GM20431 (cell line): ENCODE data around the gene CCDC86.

Experiments used
- in situ Hi-C: fragments of 300-500 bp; cut with MseI, MboI; formaldehyde crosslinking; loops from one replicate; pipeline ENCODE4 v1.15.0; 2020; ENCODE audit warnings: low sequenced_read_pairs; ENCODE audit not compliant: unreplicated experiment

CCDC86 gene

DNA sequence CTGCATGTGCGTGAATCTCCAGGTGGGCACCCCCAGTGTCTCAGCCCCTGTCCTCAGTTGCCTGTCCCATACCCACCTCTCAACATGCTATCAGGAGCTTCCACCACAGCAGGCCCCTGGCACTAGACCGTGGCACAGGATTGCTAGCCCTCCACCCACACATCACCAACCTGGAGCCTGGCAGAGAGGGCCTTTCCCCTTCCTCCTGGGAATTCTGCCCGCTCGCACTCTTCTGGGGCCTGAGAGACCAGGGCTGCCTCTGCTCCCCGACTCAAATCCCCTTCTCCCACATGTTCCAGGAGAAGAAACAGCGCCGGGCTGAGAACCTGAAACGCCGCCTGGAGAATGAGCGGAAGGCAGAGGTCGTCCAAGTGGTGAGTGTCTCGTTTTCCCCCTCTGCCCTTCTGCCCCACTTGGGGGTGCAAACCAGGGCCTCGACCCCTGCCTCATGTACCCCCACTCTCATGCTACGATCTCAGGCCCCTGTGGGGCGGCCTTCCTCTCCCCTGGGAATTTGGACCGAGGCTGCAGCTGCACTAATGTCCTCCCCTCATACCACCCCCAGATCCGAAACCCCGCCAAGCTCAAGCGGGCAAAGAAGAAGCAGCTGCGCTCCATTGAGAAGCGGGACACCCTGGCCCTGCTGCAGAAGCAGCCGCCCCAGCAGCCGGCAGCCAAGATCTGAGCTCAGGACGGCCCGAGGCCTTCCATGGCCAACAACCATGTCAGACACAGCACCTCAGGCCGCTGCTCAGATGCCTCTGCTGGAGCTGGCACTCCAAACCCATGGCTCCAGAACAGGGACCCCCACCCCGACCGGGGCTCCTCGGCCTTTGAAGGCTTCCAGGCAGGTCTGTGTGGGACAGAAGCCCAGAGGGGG, 8.0 kb downstream of the CCDC86 start:
- in situ Hi-C loops: loop anchor here (25.0 kb wide), 1 partner anchor 337 kb away; no protein-coding TSS in a partner anchor

DNA sequence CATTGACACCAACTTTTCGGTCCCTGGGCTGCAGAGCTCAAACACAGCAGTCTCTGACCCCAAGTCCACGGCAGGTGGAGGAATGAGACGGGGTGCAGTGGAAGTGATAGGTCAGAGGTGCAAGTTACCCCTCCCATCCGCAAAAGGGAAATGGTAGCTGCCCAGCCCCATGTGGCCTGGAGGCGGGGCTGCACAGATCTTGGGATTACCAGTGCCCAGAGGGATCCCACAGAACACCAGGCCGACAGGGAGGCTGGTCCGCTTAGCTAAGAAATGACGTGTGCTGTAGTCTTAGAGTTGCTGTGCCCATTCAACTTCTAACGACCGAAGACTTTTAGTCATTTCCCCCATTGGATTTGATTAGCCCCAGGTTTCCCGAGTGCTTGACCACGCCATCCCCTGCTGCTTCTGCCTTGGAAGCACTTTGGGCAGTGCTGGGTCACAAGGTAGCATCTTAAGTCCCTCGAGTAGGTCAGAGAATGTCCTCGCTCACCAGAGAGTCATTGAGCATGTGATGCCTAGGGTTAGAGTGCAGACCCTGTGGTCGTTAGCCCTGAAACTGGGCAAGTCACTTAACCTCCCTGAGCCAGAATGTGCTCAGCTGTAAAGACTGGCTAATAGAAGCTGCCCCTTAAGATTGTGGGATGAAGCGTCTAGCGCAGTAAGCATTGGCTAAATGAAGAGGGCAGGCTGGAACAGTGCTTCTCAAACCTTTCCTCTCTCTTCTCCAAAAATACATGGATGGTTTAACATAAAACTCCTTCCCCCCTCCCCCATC, 9.6 kb downstream of the CCDC86 start:
- in situ Hi-C loops: no loop called here

DNA sequence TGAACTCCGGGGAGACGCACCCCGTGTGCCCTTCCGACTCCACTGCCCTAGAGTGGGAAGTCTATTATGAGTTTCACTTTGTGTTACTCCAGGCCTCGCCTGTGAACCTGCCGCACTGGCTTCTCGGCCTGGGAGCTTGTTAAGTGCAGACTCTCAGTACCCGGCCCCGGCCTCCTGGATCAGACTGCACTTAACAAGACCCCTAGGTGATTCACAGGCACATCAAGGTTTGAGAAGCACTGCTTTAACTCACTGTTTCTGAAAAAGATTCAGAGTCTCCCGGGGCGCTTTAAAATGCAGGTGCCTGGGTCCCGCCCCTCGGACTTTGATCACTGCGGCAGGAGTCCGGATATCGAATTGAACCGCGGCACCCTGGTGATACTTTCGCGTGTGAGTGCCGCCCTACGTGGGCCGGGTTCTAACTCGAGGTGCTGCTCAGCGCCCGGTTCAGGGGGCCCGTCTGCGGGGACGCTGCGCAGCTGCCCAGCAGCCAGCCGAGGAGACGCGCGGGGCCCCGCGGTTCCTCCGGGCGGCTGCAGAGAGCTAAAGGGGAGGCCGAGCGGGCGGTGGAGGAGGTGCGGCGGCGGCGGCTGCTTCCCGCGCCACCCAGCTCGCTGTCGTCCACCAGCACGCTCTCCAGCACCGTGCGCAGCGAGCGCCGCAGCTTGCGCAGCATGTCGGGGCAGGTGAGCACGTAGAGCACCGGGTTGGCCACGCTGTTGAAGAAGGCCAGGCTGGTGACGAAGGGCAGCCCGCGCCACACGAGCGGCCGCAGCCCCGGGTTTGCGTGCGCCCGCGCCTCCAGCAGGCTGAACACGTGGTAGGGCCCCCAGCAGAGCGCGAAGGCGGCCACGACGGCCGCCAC, 10.4 kb downstream of the CCDC86 start:
- in situ Hi-C loops: no loop called here

DNA sequence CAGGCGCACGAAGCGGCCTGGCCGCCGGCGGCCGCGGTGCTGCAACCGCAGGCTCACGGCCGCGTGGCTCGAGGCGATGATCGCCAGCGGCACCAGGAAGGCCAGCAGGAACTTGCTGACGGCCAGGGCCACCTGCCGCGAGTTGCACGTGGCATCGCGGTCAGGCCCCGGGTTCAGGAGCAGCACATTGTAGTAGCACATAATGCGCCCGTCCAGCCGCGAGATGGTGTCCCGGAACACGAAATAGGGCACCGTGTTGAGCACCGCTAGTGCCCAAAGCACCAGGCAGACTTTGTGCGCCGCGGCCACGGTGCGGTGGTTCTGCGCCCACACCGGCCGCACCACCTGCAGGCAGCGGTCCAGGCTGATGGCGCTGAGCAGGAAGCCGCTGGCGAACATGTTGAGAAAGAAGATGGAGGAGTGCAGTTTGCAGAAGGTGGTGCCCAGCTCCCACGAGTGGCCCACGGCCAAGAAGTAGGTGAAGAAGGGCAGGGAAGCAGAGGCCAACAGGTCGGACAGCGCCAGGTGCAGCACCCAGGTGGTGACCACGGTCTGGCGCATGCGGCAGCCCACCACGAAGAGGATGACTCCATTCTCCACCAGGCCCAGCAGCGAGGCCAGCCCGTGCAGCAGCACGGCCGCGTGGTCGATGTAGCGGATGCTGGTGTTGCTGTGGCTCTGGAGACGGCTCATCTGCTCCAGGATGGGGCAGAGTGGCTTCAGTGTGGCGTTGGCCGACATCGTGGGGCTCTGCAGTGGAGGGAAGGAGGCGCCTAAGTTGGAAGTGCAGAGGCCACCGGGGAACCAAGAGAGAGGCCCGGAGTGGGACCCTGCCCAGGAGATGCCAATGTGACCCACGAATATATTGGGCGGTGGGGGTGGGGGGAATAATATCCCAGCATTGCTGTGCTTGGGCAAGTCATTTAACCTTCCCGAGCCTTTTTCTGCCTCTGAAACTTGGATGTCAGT, 11.4 kb downstream of the CCDC86 start:
- in situ Hi-C loops: no loop called here

DNA sequence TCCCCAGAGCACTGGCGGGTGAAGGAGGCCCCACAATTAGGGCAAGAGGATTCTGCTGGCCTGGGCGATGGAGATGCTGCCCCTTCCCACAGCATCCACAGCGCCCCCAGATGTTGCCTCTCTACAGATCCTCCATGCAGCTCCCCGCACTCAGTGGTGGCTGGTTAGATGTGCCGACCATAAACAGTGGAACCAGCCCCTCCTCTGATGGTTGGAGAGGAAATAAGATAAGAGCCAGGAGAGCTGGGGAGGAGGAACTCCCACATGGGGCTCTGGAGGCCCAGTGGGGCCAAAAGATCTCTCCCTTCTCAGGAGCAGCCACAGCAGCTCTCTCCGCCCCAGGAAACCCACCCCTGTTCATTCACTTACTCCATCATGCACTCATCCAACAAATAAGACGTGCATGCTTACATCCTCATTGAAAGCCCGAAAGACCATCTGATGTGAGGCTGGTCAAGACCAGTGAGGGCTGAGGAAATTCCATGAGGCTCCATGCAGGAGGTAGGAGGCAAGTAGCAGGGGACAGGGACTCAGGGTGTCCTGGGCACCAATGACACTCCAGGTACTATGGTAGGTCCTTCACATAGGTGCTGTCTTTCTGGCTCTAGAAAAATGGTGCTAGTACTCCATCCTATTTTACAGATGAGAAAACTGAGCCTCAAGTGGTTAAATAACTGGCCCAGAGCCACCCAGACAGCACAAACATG, 12.4 kb downstream of the CCDC86 start:
- in situ Hi-C loops: no loop called here

DNA sequence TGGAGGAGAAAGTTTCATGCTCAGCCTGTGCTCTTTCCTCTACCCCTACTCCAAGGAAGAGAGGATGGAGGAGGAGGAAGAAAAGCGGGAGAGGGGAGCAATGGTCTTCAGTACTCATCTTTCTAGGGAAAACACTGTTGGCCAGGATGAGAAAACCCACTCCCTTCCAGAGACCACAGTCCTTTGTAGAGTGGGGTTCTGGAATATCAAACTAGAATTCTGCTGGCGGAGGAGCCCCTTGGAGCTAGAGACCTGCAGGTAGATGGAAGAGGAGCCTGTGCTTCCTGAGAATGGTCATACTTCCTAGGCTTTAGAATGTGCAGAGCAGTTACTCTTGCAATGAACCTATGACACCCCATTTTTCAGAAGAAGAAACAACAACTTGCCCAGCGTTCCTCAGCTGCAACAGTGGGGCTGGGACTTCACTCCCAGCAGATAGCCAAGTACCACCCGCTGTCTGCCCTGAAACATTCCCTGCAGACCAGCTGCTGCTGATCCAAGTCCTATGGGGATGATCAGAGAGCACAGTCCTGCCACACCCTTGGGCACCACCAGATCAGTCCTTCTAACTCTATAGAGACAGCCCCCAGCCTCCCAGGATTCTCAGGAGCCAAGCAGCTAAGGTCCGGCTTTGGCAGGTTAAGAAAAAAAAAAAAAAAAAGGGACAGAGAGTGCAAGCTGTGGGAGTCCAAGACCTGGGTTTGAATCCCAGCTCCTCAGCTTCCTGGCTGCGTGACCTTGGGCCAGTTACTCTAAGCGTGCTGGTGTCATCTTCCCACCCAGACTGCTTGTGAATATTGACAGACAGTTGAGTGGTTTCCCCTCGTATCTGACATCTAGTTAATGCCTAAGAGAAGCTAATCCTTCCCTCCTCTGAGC, 13.2 kb downstream of the CCDC86 start:
- in situ Hi-C loops: no loop called here

DNA sequence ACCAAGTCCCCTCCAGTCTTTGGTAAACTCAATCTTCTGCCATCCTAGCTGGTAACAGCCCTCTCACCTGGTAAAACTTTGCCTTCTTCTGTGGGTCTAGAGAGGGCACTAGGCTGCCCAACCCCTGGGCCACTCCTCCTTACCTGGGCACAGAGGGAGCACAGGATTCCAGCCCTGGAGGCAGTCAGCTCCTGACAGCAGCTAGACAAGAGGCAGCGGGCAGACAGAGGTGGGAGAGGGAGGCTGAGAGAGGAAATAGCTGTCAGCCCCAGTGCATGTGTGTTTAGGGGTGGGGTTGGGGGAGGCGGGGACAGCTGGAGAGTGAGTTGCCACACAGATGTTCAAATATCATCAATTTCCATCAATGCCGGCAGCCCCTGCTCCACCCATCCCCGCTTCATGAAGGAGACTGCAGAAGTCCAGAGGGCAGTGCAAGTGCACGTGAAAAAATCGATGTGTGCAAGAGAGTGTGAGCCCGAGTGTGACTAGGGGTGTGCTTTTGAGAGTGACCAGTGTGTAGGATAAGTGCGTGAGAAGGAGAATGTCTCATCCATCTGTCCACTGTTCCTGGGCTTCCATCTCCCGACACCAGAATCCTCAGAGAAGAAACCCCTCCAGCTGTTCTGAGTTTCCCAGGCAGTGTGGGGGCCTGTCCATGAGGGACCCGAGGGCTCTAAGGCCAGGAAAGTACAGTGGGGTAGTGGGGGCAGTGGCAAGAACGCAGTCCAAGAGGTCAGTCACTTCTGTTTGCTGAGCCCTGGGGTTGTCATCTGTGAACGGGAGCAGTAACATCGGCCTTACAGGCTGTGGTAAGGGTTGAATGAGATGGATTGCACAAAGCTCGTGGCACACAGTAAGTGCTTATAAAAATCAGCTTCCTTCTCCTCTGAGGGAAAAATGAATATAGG, 14.1 kb downstream of the CCDC86 start, which contains the start of gene PTGDR2:
PTGDR2 (minus strand) TSS at position 225 of the 908 bp plus-strand sequence. CDS start 2,228 bp downstream, outside the sequence.
- in situ Hi-C loops: no loop called here

DNA sequence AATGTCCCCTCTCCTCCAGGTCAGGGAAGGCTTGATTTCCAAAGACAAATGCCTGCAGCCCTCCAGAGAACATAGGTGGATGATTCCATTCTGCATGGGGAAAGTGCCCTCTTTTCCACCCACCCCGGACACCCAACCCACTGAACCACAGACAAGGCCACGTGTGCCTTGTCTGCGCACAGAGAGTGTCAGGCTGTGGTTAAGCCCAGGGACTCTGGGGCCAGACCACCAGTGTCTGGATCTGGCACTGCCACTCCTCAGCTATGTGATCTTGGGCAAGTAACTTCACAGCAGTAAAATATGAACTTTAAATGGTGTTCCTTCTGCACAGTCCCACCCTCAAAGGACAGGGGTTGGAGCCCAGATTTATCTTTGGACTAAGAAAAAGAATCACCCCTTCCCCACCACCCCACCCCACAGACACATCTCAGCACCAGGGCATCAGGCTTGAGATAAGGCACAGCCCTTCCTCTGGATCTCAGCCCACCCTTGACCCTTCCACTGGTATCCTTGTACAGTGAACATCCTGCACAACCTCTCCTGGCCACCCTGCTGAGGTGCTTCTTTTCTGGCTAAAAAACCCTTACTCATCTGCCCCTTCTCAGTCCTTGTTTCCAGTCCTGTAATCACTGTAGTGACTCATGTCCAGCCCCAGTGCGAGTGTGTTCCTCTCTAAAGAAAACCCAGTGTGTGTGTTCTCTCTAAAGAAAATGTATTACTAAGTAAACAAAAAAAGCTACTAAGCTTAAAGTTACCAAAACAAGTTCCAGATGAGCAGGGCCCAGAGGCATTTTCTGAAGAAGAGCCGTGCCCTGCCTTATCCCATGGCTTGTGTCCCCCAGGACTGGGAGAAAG, 15.7 kb downstream of the CCDC86 start:
- in situ Hi-C loops: no loop called here

DNA sequence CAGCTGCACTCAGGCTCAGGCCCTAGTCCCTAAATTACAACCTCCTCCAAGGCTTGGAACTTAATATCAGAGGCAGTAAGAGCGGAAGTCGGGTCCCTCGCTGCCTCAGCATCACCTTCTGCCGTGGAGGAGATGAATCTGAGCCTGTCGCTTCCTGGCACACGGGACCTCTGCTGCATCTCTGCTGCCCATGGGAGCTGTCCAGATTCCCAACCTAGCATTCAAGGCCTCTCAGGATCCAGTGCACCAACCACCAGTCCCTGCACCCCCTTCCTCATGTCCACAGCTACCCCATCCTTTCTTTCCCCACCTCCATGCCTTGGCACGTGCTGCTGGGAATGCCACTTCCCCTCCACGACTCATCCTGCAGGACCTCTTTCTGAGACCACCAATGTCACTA, 16.3 kb downstream of the CCDC86 start:
- in situ Hi-C loops: no loop called here

DNA sequence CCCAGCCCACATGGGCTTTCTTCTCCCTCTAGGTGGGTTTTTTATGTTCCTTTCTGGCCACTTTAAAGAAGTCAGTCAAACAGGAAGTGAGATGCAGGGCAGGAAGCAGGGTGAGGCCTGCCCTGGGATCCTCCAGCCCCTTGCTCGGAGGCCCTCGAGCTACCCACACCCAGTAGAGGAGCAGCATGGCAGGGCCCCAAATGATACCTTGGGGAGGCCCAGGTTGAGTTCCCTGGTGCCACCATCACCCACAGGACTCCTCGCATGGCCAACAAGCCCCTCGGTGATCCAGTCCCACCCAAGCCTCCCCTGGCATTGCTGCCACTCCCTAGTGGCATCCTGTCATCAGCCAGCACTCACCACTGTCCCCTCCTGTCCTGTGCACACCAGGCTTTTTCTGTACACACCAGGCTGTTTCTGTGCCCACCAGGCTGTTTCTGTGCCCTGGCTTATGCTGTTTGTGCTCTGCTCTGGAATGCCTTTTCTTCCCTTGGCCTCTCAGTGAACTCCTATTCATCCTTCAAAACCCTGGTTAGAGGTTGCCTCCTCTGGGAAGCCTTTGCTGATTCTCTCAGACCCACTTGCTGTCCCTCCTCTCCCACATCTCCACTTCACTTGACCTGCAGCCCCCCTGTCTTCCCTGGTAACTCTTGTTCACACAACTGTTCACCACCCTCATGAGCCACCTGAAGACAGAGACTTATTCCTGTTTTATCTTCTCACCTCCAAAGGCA, 17.0 kb downstream of the CCDC86 start:
- in situ Hi-C loops: no loop called here

DNA sequence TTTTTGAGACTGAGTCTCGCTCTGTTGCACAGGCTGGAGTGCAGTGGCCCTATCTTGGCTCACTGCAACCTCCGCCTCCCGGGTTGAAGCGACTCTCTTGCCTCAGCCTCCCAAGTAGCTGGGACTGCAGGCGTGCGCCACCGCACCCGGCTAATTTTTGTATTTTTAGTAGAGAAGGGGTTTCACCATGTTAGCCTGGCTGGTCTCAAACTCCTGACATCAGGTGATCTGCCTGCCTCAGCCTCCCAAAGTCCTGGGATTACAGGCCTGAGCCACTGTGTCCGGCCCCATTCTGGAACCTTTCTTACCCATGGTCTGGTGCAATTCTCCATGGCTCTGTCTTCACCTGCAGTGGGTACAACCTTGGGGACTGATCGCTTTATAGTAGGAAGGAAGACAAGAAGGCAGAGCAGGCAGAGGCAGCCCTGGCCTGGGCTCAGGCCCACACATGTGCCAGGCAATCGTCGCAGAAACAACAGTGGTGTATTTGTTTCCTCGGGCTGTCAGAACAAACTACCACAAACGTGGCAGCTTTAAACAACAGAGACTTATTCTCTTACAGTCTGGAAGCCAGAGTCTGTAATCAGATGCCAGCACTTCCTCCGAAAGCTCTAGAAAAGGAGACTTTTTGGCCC, 17.8 kb downstream of the CCDC86 start:
- in situ Hi-C loops: no loop called here

DNA sequence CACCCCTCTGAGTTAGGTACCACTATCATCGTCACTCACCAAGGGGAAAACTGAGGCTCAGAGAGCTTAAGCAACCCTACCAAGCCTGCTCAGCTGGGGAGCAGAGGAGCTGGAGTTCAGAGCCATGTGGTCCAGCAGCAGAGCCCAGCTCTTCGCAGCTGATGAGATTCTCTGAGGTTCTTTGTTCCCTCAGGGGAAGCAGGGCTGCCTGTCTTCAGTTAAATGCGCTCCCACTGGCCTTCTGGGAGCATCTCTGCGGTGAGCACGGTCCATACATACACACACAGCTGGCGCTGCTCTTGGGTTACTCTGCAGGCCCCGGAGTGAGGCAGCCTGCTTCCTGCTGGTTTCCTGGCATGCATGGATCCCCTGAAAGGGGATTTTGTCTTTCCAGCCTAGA, 19.0 kb downstream of the CCDC86 start:
- in situ Hi-C loops: no loop called here

DNA sequence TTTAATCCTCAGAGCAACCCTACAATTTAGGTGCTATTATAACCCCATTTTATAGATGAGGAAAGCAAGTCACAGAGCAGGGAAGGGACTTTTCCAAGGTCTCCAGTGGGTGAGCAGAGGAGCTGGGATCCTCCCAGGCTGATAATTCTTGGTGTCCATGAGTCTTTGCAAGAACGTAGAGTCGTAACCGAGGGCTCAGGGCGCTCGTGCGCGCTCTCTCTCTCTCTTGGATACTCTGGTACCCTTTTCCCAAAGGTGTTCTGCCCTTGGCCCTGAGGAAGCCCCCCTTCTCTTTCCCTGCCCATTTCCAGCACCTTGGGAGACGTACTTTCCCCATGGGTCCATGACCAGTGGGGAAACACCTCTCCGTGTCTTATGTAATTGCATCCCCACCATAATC, 20.3 kb downstream of the CCDC86 start:
- in situ Hi-C loops: no loop called here
